Coronary artery (tissue), 2 donors: Measurements from ENCODE around the gene EFCC1.

Experiments used
- DNase-seq: peaks from one replicate; pipeline ENCODE4 v3.0.0-alpha.2; 2017; ENCODE audit warnings: low spot score
- H3K27ac ChIP-seq, 2 donors: fragments of 200-600 bp; sonication (generic); one replicate each; pipeline ENCODE4 v1.5.1; 2016 to 2019
- H3K4me3 ChIP-seq: fragments of 200-600 bp; sonication (generic); 2 replicates; pipeline ENCODE4 v1.5.1; 2016; ENCODE audit warnings: mild to moderate bottlenecking, moderate library complexity
- TF ChIP-seq, protein P1 (sequence below): fragments of 200-600 bp; sonication (generic); IDR thresholded peaks from one replicate; pipeline ENCODE4 v1.5.1; 2019; ENCODE audit warnings: antibody characterized with exemption

Gene EFCC1

DNA sequence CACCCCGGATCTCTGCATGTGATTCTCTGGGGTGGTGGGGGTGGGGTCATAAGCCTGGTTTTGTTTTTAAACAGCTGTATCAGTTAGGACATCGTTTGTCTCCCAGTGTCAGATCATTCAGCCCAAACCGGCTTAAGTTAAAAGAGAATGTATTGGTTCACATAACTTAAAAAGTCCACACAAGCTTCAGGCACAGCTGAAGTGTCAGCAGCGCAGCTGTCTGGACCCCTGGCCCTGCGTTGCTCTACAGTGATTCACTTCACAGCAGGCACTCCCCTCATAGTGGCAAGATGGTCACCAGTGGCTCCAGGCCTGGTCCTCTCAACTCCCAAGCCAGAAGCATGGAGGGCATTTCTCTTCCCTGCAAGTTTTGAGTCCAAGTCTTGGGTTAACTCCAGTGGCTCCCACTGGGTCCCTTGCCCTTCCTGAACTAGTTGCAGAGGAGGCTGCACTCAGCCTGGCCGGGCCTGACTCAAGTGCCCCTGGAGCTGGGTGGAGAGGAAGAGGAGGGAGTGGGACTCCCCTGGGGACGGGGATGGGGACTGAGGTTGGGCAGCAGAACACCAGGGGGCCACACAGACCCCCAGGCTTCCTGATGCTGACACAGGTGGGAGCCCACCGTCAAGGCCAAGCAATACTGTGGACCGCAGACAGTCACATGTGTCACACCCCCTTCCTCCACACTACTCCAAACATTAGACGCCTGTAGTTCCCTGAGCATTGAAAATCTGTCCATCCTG lies 30.5 kb downstream of the EFCC1 start:
- no peak overlapping the region for H3K4me3 ChIP-seq
- TF ChIP-seq, protein P1, sequence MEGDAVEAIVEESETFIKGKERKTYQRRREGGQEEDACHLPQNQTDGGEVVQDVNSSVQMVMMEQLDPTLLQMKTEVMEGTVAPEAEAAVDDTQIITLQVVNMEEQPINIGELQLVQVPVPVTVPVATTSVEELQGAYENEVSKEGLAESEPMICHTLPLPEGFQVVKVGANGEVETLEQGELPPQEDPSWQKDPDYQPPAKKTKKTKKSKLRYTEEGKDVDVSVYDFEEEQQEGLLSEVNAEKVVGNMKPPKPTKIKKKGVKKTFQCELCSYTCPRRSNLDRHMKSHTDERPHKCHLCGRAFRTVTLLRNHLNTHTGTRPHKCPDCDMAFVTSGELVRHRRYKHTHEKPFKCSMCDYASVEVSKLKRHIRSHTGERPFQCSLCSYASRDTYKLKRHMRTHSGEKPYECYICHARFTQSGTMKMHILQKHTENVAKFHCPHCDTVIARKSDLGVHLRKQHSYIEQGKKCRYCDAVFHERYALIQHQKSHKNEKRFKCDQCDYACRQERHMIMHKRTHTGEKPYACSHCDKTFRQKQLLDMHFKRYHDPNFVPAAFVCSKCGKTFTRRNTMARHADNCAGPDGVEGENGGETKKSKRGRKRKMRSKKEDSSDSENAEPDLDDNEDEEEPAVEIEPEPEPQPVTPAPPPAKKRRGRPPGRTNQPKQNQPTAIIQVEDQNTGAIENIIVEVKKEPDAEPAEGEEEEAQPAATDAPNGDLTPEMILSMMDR = no peak
- H3K27ac ChIP-seq = no peak overlapping the region

GRCh38 chr3:129032716-129033115 lies 31.6 kb downstream of the EFCC1 start:
- TF ChIP-seq, protein P1 = no peak
- Histone ChIP-seq H3K4me3 (no peak overlapping the region), H3K27ac (no peak overlapping the region)
- no peak for DNase-seq

More for the DNA sequence above, 30.5 kb downstream of the EFCC1 start:
- DNase-seq = no peak

DNA sequence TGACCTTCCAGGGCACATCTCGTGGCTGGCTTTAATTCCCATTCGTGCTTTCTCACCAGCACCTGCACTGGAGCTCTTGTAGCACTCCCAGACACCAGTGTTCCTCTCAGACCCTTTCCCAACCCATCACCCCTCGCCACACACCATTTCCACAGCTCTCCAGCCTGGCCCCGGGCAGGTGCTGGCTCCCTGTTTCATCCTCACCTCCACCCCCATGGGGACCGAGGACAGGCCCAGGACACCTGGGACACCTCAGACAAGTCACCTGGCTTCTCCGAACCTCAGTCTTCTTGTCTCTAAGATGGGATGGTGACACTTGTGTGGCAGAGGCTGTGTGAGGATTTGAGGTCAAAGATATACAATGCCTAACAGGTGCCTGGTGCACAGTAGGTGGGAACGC lies 32.0 kb downstream of the EFCC1 start:
- DNase-seq = no peak
- TF ChIP-seq, protein P1 = no peak
- H3K4me3 ChIP-seq = no peak overlapping the region
- no peak overlapping the region for H3K27ac ChIP-seq

DNA sequence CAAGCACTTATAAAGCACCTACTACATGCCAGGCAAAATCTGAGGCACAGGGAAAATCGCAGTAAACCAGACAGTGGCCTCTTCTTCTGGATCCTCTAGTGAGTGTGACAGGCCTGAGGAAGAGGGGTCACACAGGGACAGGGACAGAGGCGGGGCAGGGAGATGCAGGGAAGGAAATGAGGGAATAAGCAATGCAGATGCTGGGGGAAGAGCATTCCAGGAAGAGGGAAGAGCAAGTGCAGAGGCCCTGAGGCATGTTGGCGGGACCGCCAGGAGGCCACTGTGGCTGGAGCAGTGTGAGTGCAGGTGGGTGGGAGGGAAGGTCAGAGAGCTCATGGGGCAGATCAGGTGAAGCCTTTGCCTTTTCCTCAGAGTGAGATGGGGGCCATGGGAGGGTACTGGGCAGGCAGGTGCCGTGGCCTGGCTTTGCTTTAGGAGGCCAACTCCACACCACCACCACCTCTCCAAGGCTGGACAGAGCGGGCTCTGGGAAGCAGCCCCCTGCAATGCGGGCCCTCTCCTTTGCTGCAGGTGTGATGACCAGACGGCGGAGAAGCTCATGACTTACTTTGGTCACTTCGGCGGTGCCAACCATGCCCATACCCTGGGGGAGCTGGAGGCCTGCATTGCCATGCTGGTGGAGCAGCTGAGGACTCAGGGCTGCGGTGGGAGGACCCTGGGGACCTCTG lies 32.7 kb downstream of the EFCC1 start:
- TF ChIP-seq, protein P1 = no peak
- Histone ChIP-seq H3K27ac (no peak overlapping the region), H3K4me3 (no peak overlapping the region)
- no peak for DNase-seq

- DNase-seq = no peak
- TF ChIP-seq, protein P1 = no peak
- Histone ChIP-seq H3K27ac (no peak overlapping the region), H3K4me3 (no peak overlapping the region)
Measured at GRCh38 chr3:129034642-129035041, 33.5 kb downstream of the EFCC1 start.

DNA sequence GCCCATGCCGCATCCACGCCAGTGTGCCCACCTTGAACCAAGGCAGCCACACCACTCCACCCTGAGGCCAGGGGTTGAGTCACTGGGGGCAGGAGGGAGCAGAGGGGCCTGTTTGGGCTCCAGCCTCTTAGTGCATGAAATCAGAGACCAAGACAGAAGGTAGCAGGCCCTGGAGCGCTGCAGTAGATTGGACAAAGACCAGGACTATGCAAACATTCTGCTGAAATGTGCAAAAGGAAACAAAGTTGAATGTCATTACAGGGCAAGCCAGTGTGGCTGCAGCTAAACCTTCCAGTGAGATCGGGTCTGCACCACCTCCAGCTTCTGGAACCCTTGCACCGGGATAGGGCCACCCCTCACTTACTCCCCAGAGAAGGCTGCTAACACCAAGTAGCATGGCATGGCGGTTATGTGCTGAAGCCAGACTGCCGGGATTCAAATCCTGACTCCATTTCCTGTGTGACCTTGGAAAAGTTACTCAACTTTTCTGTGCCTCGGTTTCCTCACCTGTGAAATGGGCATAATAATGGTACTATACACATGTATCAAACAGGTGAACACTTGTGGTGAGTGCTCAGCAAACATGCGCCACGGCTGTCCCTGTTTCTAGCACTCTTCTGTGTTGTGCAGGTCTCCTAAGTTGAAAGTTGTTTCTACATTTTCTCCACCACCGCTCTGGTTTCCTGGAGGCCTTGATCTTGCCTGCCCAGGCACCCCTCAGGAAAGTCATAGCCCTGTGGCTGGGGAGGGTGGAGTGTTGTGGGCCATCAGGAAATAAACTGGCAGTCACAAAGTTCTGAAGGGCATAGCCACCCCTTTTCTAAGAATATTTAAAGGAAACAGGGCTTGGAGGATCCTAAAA lies 34.5 kb downstream of the EFCC1 start:
- Histone ChIP-seq H3K4me3 (no peak overlapping the region), H3K27ac (no peak overlapping the region)
- no peak for DNase-seq
- TF ChIP-seq, protein P1 = no peak
